HG03066 (cell line): ENCODE data around the gene GPR78.
"Not testable (repeated sequence)": the region's sequence is repeated elsewhere in the genome, so short reads cannot be mapped to it uniquely, and the experiment has no call there.

Source experiments
- ATAC-seq: cut with Tn5 transposase; IDR thresholded peaks from one replicate; pipeline ENCODE4 v1.9.1; 2021; ENCODE audit warnings: low read depth; ENCODE audit not compliant: unreplicated experiment

Gene GPR78

DNA sequence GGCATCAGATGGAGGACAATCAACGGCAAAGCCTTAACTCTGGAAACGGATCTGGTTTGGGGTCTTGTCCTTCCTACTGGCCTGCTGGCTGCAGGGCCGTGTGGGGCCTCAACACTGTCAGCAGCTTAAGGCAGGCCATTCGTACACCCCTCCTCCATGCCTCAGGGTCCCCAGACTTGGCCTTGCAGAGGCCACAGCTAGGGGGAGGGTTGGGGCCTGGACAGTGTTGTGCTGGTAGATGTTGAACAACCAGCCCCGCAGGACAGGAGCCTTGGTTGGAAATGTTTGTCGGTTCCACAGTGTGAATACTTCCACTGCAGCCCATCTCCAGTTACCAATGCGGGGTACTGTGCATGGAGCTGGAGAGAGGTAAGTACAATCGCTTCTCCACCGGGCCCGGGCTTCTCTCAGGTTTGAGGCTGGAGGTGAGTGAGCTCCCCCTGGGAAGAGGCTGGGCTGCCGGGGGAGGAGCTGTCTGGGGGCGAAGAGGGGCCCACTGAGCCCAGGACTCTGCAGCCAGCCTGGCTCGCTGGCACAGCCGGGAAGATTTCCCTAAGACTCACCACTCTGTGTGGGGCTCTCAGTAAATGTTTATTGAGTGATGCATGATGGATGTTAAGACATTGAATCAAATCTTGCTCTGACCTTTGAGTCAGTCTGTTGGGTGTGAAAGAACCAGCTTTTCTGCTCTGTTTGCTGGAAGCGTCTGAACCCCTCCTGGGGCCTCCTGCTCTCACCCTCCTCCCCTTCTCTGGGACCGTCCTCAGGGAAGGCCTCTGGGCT, 19.7 kb upstream of the GPR78 start:
- ATAC-seq = no peak

GRCh38 chr4:8564595-8564994, 15.6 kb upstream of the GPR78 start:
- no peak for ATAC-seq

DNA sequence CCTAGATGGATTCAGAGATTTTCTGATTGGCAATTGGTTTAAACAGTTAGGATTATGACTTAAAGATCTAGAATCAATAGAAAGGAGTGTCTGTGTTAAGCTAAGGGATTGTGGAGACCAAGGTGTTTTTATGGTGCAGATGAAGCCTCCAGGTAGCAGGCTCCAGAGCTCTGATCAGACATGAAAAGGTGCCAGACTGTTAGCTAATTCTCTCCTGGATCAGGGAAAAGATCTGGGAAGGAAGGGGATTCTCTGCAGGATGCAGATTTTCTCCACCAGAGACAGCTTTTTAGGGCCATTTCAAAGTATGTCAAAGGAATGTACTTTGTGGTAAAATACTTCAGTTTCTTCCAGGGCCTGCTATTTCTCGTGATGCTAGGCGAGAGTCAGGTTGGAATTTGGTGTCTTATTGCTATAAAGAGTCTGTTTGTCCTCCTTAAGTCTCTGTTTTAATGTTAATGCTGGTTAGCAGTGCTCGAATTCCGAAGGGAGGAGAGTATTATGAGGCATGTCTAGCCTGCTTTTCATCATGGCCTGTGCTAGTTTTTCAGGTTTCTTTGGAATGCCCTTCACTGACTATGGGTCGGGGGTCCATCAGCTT, 12.0 kb upstream of the GPR78 start:
- no peak for ATAC-seq

DNA sequence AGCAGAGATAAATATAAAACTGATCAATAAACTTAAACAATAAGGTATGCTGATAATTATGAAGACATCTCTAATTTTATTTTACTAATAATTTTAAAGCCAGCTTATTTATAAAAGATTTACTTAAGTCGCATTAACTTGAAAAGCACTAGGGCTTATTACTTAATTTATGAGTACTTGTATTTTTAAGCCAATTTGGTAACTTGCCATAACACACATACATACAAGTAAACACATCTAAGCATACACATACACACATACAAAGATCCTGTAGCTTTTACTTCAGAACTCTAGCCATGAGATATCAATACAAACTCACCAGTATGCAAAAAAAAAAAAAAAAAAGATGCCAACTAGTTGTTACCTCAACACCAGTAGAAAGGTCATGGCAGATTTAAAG, 10.0 kb upstream of the GPR78 start:
- no peak for ATAC-seq

DNA sequence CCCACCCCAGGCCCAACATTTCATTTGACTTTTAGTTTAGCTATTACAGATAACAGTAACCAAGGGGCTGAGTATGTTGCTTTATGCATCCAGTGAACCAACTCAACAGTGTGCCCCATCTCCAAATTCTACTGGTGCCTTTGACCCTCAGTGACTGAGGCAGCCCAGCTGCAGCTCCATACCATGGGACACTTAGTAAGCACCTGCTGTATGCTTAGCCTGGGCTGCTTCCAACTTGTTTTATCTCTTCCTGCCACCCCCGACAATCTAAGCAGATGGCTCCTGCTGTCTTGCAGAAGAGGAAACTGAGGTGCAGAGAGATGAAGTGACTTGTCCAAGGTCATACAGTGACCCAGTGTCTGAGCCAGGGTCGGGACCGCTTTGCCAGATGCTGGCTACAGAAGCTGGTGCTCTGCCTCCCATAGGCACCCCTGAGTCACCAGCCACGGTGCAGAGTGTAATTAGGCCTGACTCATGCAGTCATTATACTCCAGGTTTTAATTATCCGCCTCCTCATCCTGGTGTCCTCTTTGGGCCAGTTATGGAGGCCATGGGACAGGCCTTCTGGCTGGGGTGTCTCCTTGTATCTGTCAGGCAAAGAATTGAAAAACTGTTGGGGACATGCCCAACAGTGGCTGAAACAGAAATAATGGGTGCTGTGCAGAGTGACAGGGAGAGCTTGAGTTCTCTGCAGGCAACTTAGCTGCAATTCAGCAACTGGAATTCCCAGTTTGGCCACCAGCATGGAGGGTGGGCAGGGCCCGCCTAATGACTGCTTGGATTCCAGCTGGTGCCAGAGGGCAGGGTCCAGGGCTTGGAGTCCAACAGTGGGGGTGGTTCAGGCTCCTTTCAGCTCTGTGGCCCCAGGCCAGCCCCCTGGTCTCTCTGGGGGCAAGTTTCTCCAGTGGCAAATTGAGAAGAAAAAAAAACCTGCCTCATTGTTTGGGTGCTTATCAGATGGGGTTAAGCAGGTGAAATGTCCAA, 8.2 kb upstream of the GPR78 start:
- no peak for ATAC-seq

GRCh38 chr4:8573266-8573665, 6.9 kb upstream of the GPR78 start:
- no peak for ATAC-seq

GRCh38 chr4:8574796-8575370, 5.3 kb upstream of the GPR78 start:
- no peak for ATAC-seq

DNA sequence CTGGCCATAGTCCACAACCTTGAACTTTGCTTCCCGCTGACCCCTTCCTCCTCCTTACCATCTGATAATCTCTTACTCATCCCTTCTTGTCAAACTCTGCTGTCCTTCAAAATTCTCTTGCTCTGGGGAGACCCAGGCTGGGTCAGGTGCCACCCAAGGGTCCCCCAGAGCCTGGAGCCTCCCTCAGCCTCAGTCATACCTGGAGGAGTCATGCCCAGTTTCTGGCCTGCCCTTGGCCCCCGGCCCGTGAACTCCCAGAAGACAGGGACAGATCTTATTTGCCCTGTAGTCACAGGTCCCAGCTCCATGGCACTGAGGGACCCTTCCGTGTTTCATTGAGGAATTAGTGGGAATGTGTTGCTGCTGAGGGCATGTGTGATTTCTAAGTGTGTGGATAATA, 4.7 kb upstream of the GPR78 start:
- no peak for ATAC-seq

GRCh38 chr4:8576591-8576990, 3.6 kb upstream of the GPR78 start:
- ATAC-seq = not testable (repeated sequence)

DNA sequence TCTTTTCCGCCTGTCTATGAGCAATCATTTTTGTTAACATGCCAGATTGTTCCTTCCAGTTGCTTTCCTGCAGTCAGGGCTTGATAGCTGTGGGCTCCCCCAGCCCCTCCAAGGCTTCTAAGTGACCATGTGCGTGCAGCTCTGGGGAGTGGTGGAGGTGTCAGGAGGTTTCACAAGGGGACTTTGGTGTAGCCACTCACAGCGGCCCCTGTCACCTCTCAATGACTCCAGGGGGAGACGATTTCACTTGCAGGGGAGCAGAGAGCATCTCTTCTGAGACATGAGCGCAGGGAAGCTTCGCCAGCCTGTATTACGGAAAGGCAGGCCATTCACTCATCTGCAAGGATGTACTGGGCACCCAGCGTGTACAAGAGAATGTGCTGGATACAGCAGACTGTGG, 3.1 kb upstream of the GPR78 start:
- ATAC-seq = no peak

GRCh38 chr4:8577972-8578371, 2.2 kb upstream of the GPR78 start:
- no peak for ATAC-seq

- no peak for ATAC-seq
These were observed 1.5 kb upstream of the GPR78 start for GRCh38 chr4:8578717-8579116.

DNA sequence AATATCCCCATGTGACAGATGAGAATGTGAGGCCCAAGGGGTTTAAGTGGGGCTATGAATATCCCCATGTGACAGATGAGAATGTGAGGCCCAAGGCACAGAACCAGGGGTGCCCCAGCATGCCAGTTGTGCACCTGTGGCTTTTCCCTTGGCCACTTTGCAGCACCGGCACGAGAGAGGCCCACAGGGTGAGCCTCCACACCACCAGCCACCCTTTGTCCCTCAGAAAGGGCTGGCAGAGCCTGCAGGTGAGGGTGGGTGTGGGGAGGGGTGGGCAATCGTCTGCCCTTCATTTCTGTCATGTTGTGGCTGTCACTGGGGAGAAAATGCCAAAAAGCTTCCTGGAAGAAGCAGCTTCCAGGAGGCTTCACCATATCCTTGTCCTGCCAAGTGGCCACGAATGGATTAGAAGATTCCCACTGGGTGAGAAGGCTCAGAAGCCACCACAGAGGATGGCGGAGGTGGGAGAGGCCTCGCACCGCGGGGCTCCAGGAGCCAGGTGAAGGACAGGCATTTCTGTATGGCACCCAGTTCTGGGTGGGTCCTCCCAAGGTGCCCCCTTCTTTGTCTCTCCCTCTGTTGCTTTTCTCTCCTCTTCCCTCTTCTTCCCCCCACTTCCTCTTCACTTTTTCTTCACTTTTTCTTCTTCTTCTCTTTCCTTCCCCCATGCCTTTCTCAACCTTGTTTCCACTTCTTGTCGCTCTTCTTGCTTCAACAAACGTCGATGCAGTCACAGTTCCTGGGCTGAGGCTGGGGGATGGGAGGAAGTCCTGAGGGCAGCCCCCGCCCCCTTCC, 469 bp upstream of the GPR78 start:
- no peak for ATAC-seq

DNA sequence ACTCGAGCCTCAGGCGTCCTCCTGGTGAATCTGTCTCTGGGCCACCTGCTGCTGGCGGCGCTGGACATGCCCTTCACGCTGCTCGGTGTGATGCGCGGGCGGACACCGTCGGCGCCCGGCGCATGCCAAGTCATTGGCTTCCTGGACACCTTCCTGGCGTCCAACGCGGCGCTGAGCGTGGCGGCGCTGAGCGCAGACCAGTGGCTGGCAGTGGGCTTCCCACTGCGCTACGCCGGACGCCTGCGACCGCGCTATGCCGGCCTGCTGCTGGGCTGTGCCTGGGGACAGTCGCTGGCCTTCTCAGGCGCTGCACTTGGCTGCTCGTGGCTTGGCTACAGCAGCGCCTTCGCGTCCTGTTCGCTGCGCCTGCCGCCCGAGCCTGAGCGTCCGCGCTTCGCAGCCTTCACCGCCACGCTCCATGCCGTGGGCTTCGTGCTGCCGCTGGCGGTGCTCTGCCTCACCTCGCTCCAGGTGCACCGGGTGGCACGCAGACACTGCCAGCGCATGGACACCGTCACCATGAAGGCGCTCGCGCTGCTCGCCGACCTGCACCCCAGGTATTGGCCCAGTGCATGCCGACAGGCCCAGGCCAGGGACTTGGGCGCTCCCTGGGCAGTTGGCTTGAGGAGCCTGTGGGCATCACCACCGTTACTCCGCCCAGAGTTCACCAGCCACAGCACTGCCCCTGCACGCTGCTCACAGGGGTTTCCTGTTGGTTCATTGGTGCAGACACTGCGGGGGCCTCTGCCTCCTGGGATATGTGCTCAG, 1.1 kb downstream of the GPR78 start:
- ATAC-seq = no peak

GRCh38 chr4:8582016-8582415, 1.8 kb downstream of the GPR78 start:
- no peak for ATAC-seq

- no peak for ATAC-seq
These were observed 2.2 kb downstream of the GPR78 start for GRCh38 chr4:8582436-8582835.

GRCh38 chr4:8582941-8583654, 2.9 kb downstream of the GPR78 start:
- ATAC-seq = no peak

DNA sequence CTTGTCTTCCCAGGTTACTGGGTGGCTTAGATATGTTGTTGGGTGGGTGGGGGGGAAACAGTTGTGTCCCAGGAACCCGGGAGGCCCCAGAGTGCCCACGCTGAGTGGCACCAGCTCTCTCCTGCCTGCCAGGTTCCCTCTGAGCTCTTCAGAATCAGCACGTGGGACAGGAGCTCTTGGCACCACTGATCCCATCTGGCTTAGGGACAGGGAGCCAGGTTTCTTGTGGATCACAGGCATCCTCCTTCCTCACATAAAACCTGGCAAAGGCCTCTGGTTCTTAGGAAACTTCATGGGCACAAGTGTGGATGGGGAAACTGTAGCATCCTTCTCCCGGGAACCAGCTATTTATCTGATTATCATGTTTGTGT, 3.4 kb downstream of the GPR78 start:
- ATAC-seq = no peak

DNA sequence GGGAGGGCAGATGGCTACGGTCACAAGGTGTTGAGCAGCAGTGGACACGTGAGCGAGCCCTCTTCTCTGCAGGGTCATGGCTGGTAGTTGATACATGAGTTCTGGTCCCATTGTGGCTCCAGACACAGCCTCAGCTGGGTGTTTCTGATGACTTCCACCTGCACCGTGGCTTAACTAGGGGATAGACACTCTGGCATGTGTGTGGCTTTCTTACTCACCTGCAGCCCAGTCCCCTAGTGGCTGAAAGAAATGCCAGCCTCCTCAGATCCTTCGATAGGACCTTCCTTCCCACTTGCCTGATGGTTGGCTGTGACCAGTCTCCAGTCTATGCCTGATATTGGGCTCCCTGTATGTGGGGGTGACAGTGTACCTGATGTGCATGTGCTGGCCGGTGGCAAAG, 5.0 kb downstream of the GPR78 start:
- ATAC-seq = no peak
